Gastrocnemius medialis (tissue), 4 donors: ENCODE results near the gene C17orf75. TPM values are rescaled to one million over a fixed set of nuclear protein-coding genes. Genes with fewer than 3 reads are reported as not detected.
"Not testable (repeated sequence)": the region's sequence is repeated elsewhere in the genome, so short reads cannot be mapped to it uniquely, and the experiment has no call there.

Experiments
- ATAC-seq, 2 donors: fragments of 150-250 bp; one replicate each; pipeline ENCODE4 v1.9.1; 2016
- DNase-seq, 2 donors: peaks; one replicate each; pipeline ENCODE4 v3.0.0-alpha.2; 2019
- H3K27ac ChIP-seq, 4 donors: fragments of 200-600 bp; sonication (generic); 1 replicate in 1 of 4; 2 replicates in 3 of 4; pipeline ENCODE4 v1.5.1; 2016 to 2018; ENCODE audit warnings: mild to moderate bottlenecking in 2 of 4, moderate library complexity in 1 of 4
- H3K27me3 ChIP-seq, 3 donors: fragments of 200-600 bp; sonication (generic) in 2 of 3; 1 replicate in 1 of 3; 2 replicates in 2 of 3; pipeline versions ENCODE4 v1.5.1 to v1.6.0; 2016 to 2019; ENCODE audit warnings: mild to moderate bottlenecking in 1 of 3, moderate library complexity in 1 of 3
- H3K36me3 ChIP-seq, 2 donors: fragments of 200-600 bp; sonication (generic) in 1 of 2; one replicate each; pipeline ENCODE4 v1.5.1; 2017 to 2018
- H3K4me1 ChIP-seq, 2 donors: fragments of 200-600 bp; sonication (generic) in 1 of 2; one replicate each; pipeline ENCODE4 v1.5.1; 2016 to 2017; ENCODE audit warnings: mild to moderate bottlenecking in 2 of 2
- H3K4me3 ChIP-seq, 4 donors: fragments of 200-600 bp; sonication (generic) in 3 of 4; 1 replicate in 1 of 4; 2 replicates in 3 of 4; pipeline ENCODE4 v1.5.1; 2016 to 2019; ENCODE audit warnings: mild to moderate bottlenecking in 2 of 4
- H3K9me3 ChIP-seq, 3 donors: fragments of 200-600 bp; sonication (generic) in 2 of 3; 1 replicate in 1 of 3; 2 replicates in 2 of 3; pipeline ENCODE4 v1.5.1; 2016 to 2019
- POLR2A ChIP-seq, 2 donors: fragments of 450-650 bp; IDR thresholded peaks; one replicate each; pipeline ENCODE4 v1.6.1; 2017; ENCODE audit warnings: antibody characterized with exemption in 2 of 2, mild to moderate bottlenecking in 2 of 2, moderate library complexity in 2 of 2
- in situ Hi-C, 4 donors: fragments of 200-750 bp; cut with MboI; loops; one replicate each; pipeline versions ENCODE4 v1.15.0 to v1.8.0; 2017; ENCODE audit warnings: low sequenced_read_pairs in 4 of 4
- intact Hi-C: fragments of 100-400 bp; cut with DNase I; formaldehyde crosslinking; loops from one replicate; pipeline ENCODE4 v1.15.1; 2023; ENCODE audit warnings: low total_unique reads
- total RNA-seq, 4 donors: library from RNA; depleted of rRNA; stranded (reverse); fragments of >200 nt; gene quantifications; one replicate each; pipeline versions ENCODE4 v1.1.0 to v1.2.3, GENCODE V29; 2016
- TF ChIP-seq, protein P1 (sequence below), 5 experiments: fragments of 450-650 bp in 3 of 5; fragments of 200-600 bp in 2 of 5; sonication (generic) in 2 of 5; IDR thresholded peaks in 4 of 5; conservative IDR thresholded peaks in 1 of 5; 1 replicate in 4 of 5; 2 replicates in 1 of 5; pipeline ENCODE4 v1.5.1; 2016 to 2019; ENCODE audit warnings: antibody characterized with exemption in 5 of 5, mild to moderate bottlenecking in 3 of 5, moderate library complexity in 3 of 5

Gene C17orf75
- total RNA-seq, 4 donors from 2014 or later = 4.1 to 8.9 (median 7.7) TPM

DNA sequence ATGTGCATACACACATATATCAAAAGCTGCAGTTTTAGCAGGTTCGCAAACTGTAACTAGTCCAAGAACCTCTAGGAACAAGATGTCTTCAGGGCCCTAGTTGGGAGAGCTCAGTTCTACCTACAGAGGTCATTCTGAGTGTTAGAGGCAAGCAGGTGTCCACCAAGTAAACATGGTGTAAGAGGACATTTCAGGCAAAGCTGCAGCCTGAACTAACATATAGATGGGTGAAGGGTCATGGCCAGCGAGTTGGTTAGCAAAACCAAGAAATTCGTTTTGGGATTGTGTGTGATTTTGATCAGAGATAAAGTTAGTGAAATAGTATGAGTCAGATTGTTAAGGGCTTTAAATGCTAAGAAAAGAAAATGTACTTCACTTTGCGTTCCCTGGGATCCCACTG is 24.6 kb downstream of the C17orf75 start:
- DNase-seq = no peak
- TF ChIP-seq, protein P1, sequence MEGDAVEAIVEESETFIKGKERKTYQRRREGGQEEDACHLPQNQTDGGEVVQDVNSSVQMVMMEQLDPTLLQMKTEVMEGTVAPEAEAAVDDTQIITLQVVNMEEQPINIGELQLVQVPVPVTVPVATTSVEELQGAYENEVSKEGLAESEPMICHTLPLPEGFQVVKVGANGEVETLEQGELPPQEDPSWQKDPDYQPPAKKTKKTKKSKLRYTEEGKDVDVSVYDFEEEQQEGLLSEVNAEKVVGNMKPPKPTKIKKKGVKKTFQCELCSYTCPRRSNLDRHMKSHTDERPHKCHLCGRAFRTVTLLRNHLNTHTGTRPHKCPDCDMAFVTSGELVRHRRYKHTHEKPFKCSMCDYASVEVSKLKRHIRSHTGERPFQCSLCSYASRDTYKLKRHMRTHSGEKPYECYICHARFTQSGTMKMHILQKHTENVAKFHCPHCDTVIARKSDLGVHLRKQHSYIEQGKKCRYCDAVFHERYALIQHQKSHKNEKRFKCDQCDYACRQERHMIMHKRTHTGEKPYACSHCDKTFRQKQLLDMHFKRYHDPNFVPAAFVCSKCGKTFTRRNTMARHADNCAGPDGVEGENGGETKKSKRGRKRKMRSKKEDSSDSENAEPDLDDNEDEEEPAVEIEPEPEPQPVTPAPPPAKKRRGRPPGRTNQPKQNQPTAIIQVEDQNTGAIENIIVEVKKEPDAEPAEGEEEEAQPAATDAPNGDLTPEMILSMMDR (IDR thresholded peaks at IDR 0.05 in 4 of 5, conservative IDR thresholded peaks at IDR 0.05 in 1 of 5) = no peak
- no peak for TF ChIP-seq POLR2A (IDR thresholded peaks at IDR 0.05)
- intact Hi-C loops (no loop called here), in situ Hi-C loops (loop anchor here in 3 of 4 donors (5.0 to 10.0 kb wide), 3 partner anchors 60 to 65 kb away; no protein-coding TSS in a partner anchor)
- no peaks in the 10 kb centered on the region for H3K27me3 ChIP-seq
- no peak overlapping the region for H3K27ac ChIP-seq
- no peaks in the 10 kb centered on the region for H3K9me3 ChIP-seq
- H3K4me3 ChIP-seq = no peak overlapping the region
- H3K4me1 ChIP-seq = no peaks in the 10 kb centered on the region
- ATAC-seq = no peak
- H3K36me3 ChIP-seq = no peaks in the 10 kb centered on the region

DNA sequence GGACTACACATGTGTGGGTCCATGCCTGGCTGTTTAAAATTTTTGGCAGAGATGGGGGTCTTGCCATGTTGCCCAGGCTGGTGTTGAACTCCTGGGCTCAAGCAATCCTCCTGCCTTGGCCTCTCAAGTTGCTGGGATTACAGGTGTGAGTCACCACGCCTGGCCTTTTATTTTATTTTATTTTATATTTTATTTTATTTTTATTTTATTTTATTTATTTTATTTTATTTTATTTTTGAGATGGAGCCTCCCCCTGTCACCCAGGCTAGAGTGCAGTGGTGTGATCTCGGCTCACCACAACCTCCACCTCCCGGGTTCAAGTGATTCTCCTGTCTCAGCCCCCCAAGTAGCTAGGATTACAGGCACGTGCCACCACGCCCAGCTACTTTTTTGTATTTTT is 25.3 kb downstream of the C17orf75 start:
- H3K4me3 ChIP-seq, H3K9me3 ChIP-seq, H3K27me3 ChIP-seq, DNase-seq, intact Hi-C loops, H3K27ac ChIP-seq, ATAC-seq, H3K4me1 ChIP-seq, H3K36me3 ChIP-seq: not testable (repeated sequence)
- in situ Hi-C loops = loop anchor here in 3 of 4 donors (5.0 to 10.0 kb wide), 3 partner anchors 59 to 64 kb away; no protein-coding TSS in a partner anchor

DNA sequence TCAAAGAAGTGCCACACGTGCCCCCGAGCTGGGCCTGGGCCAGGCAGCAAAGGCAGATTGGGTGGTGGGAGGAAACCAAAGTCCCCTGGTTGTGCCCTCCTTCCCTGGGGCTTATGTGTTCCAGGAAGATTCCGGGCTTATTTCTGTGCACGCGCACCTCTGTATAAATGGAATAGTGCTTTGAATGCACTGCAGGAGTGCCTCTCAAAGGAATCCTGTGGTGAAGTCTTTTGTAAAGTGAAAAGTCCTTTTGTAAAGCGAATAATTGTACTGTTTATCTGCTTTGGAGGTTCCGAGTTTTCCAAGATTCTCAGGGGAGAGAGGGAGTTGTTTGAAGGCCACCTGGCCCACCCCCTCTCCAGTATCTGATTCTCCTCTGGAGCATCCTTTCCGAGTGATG is 26.8 kb downstream of the C17orf75 start:
- intact Hi-C loops = no loop called here
- TF ChIP-seq, protein P1 (IDR thresholded peaks at IDR 0.05 in 4 of 5, conservative IDR thresholded peaks at IDR 0.05 in 1 of 5) = no peak
- no peak for TF ChIP-seq POLR2A (IDR thresholded peaks at IDR 0.05)
- in situ Hi-C loops = loop anchor here in 3 of 4 donors (5.0 to 10.0 kb wide), 3 partner anchors 58 to 63 kb away; no protein-coding TSS in a partner anchor
- Histone ChIP-seq H3K4me1 (no peaks in the 10 kb centered on the region), H3K4me3 (no peak overlapping the region), H3K36me3 (no peaks in the 10 kb centered on the region), H3K27ac (no peak overlapping the region), H3K27me3 (no peaks in the 10 kb centered on the region), H3K9me3 (no peaks in the 10 kb centered on the region)
- ATAC-seq = no peak
- no peak for DNase-seq

DNA sequence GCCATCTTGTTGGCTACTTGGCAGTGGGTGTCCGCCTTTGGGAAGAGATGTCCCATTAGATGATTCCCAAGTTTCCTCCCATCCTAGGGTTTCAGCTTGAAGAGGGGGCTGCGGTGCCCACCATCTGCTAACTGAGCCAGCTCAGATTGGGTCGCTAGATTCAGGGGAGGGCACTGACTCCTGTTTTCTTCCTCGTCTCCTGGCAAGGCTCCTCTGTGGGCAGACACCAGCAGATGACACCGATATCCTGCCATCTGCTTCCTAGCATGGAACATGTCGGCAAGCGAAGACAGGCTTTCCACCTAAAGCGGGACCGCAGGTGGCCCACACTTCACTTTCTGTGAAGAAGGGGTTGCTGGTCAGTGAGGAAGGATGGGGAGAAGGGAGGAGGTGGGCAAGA is 27.3 kb downstream of the C17orf75 start:
- Histone ChIP-seq H3K27me3 (peaks cover 0 to 3% (median 0%) of the 10 kb centered on the region in 3 donors), H3K36me3 (no peaks in the 10 kb centered on the region), H3K4me3 (no peak overlapping the region), H3K9me3 (no peaks in the 10 kb centered on the region), H3K4me1 (no peaks in the 10 kb centered on the region), H3K27ac (no peak overlapping the region)
- in situ Hi-C loops (loop anchor here in 3 of 4 donors (5.0 to 10.0 kb wide), 3 partner anchors 57 to 62 kb away; no protein-coding TSS in a partner anchor), intact Hi-C loops (no loop called here)
- DNase-seq (no peak), ATAC-seq (no peak)
- TF ChIP-seq, protein P1 (IDR thresholded peaks at IDR 0.05 in 4 of 5, conservative IDR thresholded peaks at IDR 0.05 in 1 of 5) = no peak
- no peak for TF ChIP-seq POLR2A (IDR thresholded peaks at IDR 0.05)

DNA sequence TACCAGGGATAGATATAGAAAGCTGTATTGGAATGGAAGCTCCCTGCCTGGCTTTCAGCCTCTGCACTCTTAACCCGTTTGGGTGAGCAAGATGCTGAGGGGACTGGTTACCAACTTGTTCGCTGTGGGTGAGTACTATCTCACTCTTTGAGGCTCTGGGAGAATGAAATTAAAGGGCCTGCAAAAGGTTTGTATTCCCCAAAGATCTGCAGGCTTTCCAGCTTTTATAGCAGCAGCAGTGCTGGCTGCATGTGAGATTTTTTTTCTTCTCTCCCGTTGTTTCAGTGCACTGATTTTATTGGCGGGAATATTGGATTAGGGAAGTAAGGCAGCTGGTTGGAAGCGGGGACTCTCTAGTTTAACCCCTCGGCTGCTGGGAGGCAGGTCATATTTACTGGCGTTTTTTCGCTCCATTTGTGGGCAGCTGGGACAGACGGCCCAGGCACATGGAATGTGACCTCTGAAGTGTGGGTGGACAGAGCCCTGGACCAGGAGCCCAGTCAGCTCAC is 30.9 kb downstream of the C17orf75 start:
- no peaks in the 10 kb centered on the region for H3K4me1 ChIP-seq
- no peak for DNase-seq
- ATAC-seq = no peak
- no peak overlapping the region for H3K27ac ChIP-seq
- no peak overlapping the region for H3K4me3 ChIP-seq
- H3K9me3 ChIP-seq = no peaks in the 10 kb centered on the region
- H3K27me3 ChIP-seq = peaks cover 0 to 3% (median 0%) of the 10 kb centered on the region in 3 donors
- in situ Hi-C loops (loop anchor here in 1 of 4 donors (10.0 kb wide), 1 partner anchor 56 kb away; no protein-coding TSS in a partner anchor), intact Hi-C loops (no loop called here)
- TF ChIP-seq, protein P1 (IDR thresholded peaks at IDR 0.05 in 4 of 5, conservative IDR thresholded peaks at IDR 0.05 in 1 of 5) = no peak
- TF ChIP-seq POLR2A (IDR thresholded peaks at IDR 0.05) = no peak
- no peaks in the 10 kb centered on the region for H3K36me3 ChIP-seq
